Ovary (tissue), 3 donors: ENCODE results near the gene ABCF3.

Source experiments
- CTCF ChIP-seq, 3 donors: fragments of 450-650 bp in 2 of 3; fragments of 200-600 bp in 1 of 3; IDR thresholded peaks; one replicate each; pipeline versions ENCODE4 v1.5.1 to v1.8.0; 2016 to 2022; ENCODE audit warnings: antibody characterized with exemption in 3 of 3, mild to moderate bottlenecking in 1 of 3
- EP300 ChIP-seq: sonication (generic); formaldehyde crosslinking; IDR thresholded peaks from one replicate; pipeline ENCODE4 v1.6.1; 2017; ENCODE audit warnings: antibody characterized with exemption
- POLR2A ChIP-seq: fragments of 450-650 bp; IDR thresholded peaks from one replicate; pipeline ENCODE4 v1.6.1; 2017; ENCODE audit warnings: antibody characterized with exemption, mild to moderate bottlenecking, moderate library complexity
- donor health status: DM: no; HTN: no; CAD: no.

GRCh38 chr3:184218814-184219213 lies 32.8 kb downstream of the ABCF3 start:
- no peak for TF ChIP-seq POLR2A
- TF ChIP-seq CTCF (IDR thresholded peaks at IDR 0.05), result no peak
- no peak for TF ChIP-seq EP300
